Measurements from ENCODE around the gene COL25A1. TPM values are rescaled to one million over a fixed set of nuclear protein-coding genes. Genes with fewer than 3 reads are reported as not detected.

Gene COL25A1
- total RNA-seq, 1 donor from 2014 or later = 1.3 TPM

GRCh38 chr4:109235683-109236082 lies 66.8 kb downstream of the COL25A1 start:
- no peaks in the 10 kb centered on the region for H3K27me3 Mint-ChIP-seq (ENCODE audit: unreplicated experiment)
- TF ChIP-seq CTCF (IDR thresholded peaks at IDR 0.05) = no peak
- no peak overlapping the region for H3K27ac Mint-ChIP-seq (ENCODE audit: unreplicated experiment)
- no peaks in the 10 kb centered on the region for H3K36me3 Mint-ChIP-seq (ENCODE audit: unreplicated experiment)
- H3K9me3 Mint-ChIP-seq (ENCODE audit: unreplicated experiment) = peaks cover 10% of the 10 kb centered on the region
- no peak for DNase-seq (ENCODE audit: extremely low spot score, unreplicated experiment)
- peaks cover 4% of the 10 kb centered on the region for H3K4me1 Mint-ChIP-seq (ENCODE audit: unreplicated experiment)
- no peak overlapping the region for H3K4me3 Mint-ChIP-seq (ENCODE audit: unreplicated experiment)

DNA sequence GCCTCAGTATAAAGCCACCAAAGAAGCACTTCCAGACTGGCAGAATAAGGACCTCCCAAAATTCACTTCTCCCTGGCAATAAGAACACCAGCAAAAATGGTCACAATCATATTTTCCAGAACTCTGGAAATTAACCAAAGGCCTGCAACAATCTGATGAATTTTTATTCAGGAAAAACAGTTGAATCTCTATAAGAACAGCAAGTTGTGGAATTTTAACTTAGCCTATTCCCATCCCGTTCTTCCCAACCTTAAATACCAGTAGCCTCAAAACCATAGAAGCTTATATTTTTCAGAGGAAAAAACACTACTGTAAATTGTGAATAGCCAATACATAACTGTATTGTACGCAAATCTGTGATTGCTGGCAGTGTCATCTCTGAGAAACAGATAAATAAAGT lies 67.9 kb downstream of the COL25A1 start:
- TF ChIP-seq CTCF (IDR thresholded peaks at IDR 0.05) = no peak
- DNase-seq (ENCODE audit: extremely low spot score, unreplicated experiment) = no peak
- Mint-ChIP-seq H3K27me3 (ENCODE audit: unreplicated experiment) (no peaks in the 10 kb centered on the region), H3K4me3 (ENCODE audit: unreplicated experiment) (no peak overlapping the region), H3K27ac (ENCODE audit: unreplicated experiment) (no peak overlapping the region), H3K36me3 (ENCODE audit: unreplicated experiment) (no peaks in the 10 kb centered on the region), H3K9me3 (ENCODE audit: unreplicated experiment) (peaks cover 10% of the 10 kb centered on the region), H3K4me1 (ENCODE audit: unreplicated experiment) (peaks cover 4% of the 10 kb centered on the region)

DNA sequence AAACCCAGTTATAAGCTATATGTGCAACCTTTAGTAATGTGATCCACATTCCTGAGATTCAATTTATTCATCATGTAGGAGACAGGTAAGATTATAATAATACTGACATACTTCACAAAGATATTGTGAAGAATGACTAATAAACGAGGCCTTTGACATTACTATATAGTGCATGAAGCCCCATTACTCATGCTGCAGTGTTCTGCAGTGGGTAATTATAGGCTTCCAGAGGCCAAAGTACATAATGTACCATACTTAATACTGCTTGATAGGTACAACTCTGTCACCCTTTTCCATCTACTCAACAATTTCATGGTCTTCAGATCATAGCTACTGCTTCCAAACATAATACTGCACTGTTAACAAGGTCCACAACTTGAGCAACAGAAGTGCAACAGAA lies 68.9 kb downstream of the COL25A1 start:
- TF ChIP-seq CTCF (IDR thresholded peaks at IDR 0.05) = no peak
- DNase-seq (ENCODE audit: extremely low spot score, unreplicated experiment) = no peak
- peaks cover 4% of the 10 kb centered on the region for H3K4me1 Mint-ChIP-seq (ENCODE audit: unreplicated experiment)
- H3K27ac Mint-ChIP-seq (ENCODE audit: unreplicated experiment) = no peak overlapping the region
- H3K4me3 Mint-ChIP-seq (ENCODE audit: unreplicated experiment) = no peak overlapping the region
- H3K9me3 Mint-ChIP-seq (ENCODE audit: unreplicated experiment) = peaks cover 10% of the 10 kb centered on the region
- no peaks in the 10 kb centered on the region for H3K36me3 Mint-ChIP-seq (ENCODE audit: unreplicated experiment)
- H3K27me3 Mint-ChIP-seq (ENCODE audit: unreplicated experiment) = no peaks in the 10 kb centered on the region

- no peak overlapping the region for H3K27ac Mint-ChIP-seq (ENCODE audit: unreplicated experiment)
- H3K4me3 Mint-ChIP-seq (ENCODE audit: unreplicated experiment) = no peak overlapping the region
- no peaks in the 10 kb centered on the region for H3K27me3 Mint-ChIP-seq (ENCODE audit: unreplicated experiment)
- H3K36me3 Mint-ChIP-seq (ENCODE audit: unreplicated experiment) = no peaks in the 10 kb centered on the region
- H3K9me3 Mint-ChIP-seq (ENCODE audit: unreplicated experiment) = peaks cover 5% of the 10 kb centered on the region
- peaks cover 4% of the 10 kb centered on the region for H3K4me1 Mint-ChIP-seq (ENCODE audit: unreplicated experiment)
- no peak for TF ChIP-seq CTCF (IDR thresholded peaks at IDR 0.05)
- DNase-seq (ENCODE audit: extremely low spot score, unreplicated experiment) = no peak
These were observed 69.8 kb downstream of the COL25A1 start for GRCh38 chr4:109232681-109233080.

GRCh38 chr4:109231331-109231730 lies 71.1 kb downstream of the COL25A1 start:
- Mint-ChIP-seq H3K36me3 (ENCODE audit: unreplicated experiment) (no peaks in the 10 kb centered on the region), H3K4me1 (ENCODE audit: unreplicated experiment) (peaks cover 4% of the 10 kb centered on the region), H3K27ac (ENCODE audit: unreplicated experiment) (no peak overlapping the region)

More at GRCh38 chr4:109231331-109231730, 71.1 kb downstream of the COL25A1 start:
- DNase-seq (ENCODE audit: extremely low spot score, unreplicated experiment) = no peak
- no peak for TF ChIP-seq CTCF (IDR thresholded peaks at IDR 0.05)
- Mint-ChIP-seq H3K27me3 (ENCODE audit: unreplicated experiment) (no peaks in the 10 kb centered on the region), H3K4me3 (ENCODE audit: unreplicated experiment) (no peak overlapping the region), H3K9me3 (ENCODE audit: unreplicated experiment) (peaks cover 3% of the 10 kb centered on the region)
